Lower leg skin (tissue), 3 donors: ENCODE results near the gene CCDC184.
"Not testable (repeated sequence)": the region's sequence is repeated elsewhere in the genome, so short reads cannot be mapped to it uniquely, and the experiment has no call there.

ENCODE experiments used
- POLR2A ChIP-seq, 2 donors: fragments of 450-650 bp; IDR thresholded peaks; one replicate each; pipeline ENCODE4 v1.6.1; 2016 to 2017; ENCODE audit warnings: antibody characterized with exemption in 2 of 2, mild to moderate bottlenecking in 1 of 2, moderate library complexity in 1 of 2
- TF ChIP-seq, protein P1 (sequence below), 3 donors: fragments of 450-650 bp; IDR thresholded peaks; one replicate each; pipeline ENCODE4 v1.5.1; 2016; ENCODE audit warnings: antibody characterized with exemption in 3 of 3, mild to moderate bottlenecking in 3 of 3, moderate library complexity in 2 of 3

DNA sequence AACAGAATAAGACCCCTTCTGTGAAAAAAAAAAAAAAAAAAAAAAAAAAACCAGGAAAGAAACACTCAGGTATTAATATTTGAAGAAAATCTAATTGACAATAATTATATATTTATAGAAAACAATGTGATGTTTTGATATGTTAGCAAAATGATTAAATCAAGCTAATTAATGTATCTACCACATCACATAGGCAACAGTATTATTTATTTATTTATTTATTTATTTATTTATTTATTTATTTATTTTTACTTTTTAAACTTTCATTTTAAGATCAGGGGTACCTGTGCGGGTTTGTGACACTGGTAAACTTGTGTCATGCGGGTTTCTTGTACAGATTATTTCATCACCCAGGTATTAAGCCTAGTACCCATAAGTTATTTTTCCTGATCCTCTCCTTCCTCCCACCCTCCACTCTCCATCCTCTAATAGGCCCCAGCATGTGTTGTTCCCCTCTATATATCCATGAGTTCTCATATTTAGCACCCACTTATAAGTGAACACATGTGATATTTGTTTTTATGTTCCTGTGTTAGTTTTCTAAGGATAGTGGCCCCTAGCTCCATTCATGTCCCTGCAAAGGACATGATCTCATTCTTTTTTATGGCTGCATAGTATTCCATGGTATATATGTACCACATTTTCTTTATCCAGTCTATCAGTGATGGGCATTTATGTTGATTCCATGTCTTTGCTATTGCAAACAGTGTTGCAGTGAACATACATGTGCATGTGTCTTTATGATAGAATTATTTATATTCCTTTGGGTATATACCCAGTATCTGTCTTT, 47.9 kb downstream of the CCDC184 start:
- TF ChIP-seq, protein P1, sequence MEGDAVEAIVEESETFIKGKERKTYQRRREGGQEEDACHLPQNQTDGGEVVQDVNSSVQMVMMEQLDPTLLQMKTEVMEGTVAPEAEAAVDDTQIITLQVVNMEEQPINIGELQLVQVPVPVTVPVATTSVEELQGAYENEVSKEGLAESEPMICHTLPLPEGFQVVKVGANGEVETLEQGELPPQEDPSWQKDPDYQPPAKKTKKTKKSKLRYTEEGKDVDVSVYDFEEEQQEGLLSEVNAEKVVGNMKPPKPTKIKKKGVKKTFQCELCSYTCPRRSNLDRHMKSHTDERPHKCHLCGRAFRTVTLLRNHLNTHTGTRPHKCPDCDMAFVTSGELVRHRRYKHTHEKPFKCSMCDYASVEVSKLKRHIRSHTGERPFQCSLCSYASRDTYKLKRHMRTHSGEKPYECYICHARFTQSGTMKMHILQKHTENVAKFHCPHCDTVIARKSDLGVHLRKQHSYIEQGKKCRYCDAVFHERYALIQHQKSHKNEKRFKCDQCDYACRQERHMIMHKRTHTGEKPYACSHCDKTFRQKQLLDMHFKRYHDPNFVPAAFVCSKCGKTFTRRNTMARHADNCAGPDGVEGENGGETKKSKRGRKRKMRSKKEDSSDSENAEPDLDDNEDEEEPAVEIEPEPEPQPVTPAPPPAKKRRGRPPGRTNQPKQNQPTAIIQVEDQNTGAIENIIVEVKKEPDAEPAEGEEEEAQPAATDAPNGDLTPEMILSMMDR (IDR thresholded peaks at IDR 0.05), result not testable (repeated sequence)
- TF ChIP-seq POLR2A (IDR thresholded peaks at IDR 0.05), result not testable (repeated sequence)
